Stomach smooth muscle (tissue), 2 donors: Measurements from ENCODE around the gene ZMYND12.

Source experiments
- H3K27ac ChIP-seq: one replicate; pipeline ENCODE4 v1.7.0; 2013; ENCODE audit warnings: mild to moderate bottlenecking, low read length, inconsistent platforms
- H3K27me3 ChIP-seq, 2 donors: one replicate each; pipeline ENCODE4 v1.7.0; 2013; ENCODE audit warnings: low read length in 2 of 2; ENCODE audit not compliant: insufficient read depth in 2 of 2, control insufficient read depth in 1 of 2
- H3K36me3 ChIP-seq, 2 donors: one replicate each; pipeline ENCODE4 v1.7.0; 2013; ENCODE audit warnings: low read length in 2 of 2; ENCODE audit not compliant: control insufficient read depth in 2 of 2, insufficient read depth in 2 of 2
- H3K4me1 ChIP-seq: one replicate; pipeline ENCODE4 v1.7.0; 2013; ENCODE audit warnings: low read length; ENCODE audit not compliant: control insufficient read depth, insufficient read depth
- H3K4me3 ChIP-seq, 2 donors: one replicate each; pipeline ENCODE4 v1.7.0; 2013; ENCODE audit warnings: low read length in 2 of 2
- H3K9ac ChIP-seq, 2 donors: one replicate each; pipeline ENCODE4 v1.7.0; 2013; ENCODE audit warnings: low read length in 2 of 2, mild to moderate bottlenecking in 1 of 2
- H3K9me3 ChIP-seq, 2 donors: one replicate each; pipeline ENCODE4 v1.7.0; 2013; ENCODE audit warnings: low read length in 2 of 2; ENCODE audit not compliant: control insufficient read depth in 2 of 2
- donor health status: healthy.
- donor health status: Pancreatic carcinoma.

The ZMYND12 gene

DNA sequence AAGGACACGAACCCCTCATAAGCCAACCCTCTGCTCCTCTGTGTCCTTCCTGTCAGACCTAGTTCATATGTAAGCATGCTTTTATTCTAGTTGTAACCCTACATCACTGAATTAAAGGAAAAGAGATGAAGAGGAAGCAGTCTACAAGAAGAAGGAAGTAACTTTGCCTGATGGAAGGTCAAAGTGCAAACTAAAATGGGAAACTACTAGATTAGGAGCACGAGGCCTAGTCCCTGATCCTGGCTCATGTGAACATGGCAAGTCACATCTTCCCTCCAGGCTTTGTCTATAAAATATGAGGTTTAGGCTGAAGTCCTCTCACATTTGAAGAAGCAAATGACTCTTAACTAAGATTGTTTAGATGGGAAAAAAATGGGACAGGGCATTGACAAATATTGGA is 13.2 kb downstream of the ZMYND12 start:
- Histone ChIP-seq H3K27ac (no peak overlapping the region), H3K4me3 (no peak overlapping the region), H3K4me1 (no peaks in the 10 kb centered on the region), H3K27me3 (no peaks in the 10 kb centered on the region), H3K9ac (no peak overlapping the region), H3K9me3 (no peaks in the 10 kb centered on the region), H3K36me3 (no peaks in the 10 kb centered on the region)

DNA sequence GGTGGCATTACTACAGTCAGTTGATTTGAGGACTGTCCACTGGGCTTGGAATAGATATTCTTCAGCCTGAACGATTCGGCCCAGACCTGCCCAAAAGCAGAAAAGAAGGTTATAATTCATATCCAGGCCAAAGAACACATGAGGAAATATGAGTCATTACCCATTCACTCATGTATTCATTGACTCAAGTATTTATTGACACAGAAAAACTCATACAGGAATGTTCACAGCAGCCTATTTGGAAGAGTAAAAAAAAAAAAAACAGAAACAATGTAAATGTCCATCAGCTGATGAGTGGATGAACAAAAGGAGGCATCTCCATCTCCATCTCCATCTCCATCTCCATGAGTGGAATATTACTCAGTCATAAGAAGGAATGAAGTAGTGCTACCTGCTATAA is 15.9 kb downstream of the ZMYND12 start:
- Histone ChIP-seq H3K9me3 (no peaks in the 10 kb centered on the region), H3K27ac (no peak overlapping the region), H3K27me3 (no peaks in the 10 kb centered on the region), H3K9ac (no peak overlapping the region), H3K36me3 (no peaks in the 10 kb centered on the region), H3K4me1 (no peaks in the 10 kb centered on the region), H3K4me3 (no peak overlapping the region)

- H3K9ac ChIP-seq, result no peak overlapping the region
- H3K27me3 ChIP-seq, result no peaks in the 10 kb centered on the region
- no peak overlapping the region for H3K4me3 ChIP-seq
- no peaks in the 10 kb centered on the region for H3K36me3 ChIP-seq
- H3K27ac ChIP-seq, result no peak overlapping the region
- H3K9me3 ChIP-seq, result no peaks in the 10 kb centered on the region
- H3K4me1 ChIP-seq, result no peaks in the 10 kb centered on the region
Measured at GRCh38 chr1:42434340-42434739, 21.5 kb downstream of the ZMYND12 start.

- H3K4me1 ChIP-seq, result no peaks in the 10 kb centered on the region
- H3K27me3 ChIP-seq, result no peaks in the 10 kb centered on the region
- H3K36me3 ChIP-seq, result no peaks in the 10 kb centered on the region
- H3K27ac ChIP-seq, result no peak overlapping the region
- H3K9ac ChIP-seq, result no peak overlapping the region
- no peaks in the 10 kb centered on the region for H3K9me3 ChIP-seq
- no peak overlapping the region for H3K4me3 ChIP-seq
Measured at GRCh38 chr1:42433369-42433768, 22.5 kb downstream of the ZMYND12 start.

GRCh38 chr1:42432714-42433113 is 23.1 kb downstream of the ZMYND12 start:
- no peaks in the 10 kb centered on the region for H3K4me1 ChIP-seq

GRCh38 chr1:42431514-42431913 is 24.3 kb downstream of the ZMYND12 start:
- no peaks in the 10 kb centered on the region for H3K27me3 ChIP-seq
- no peaks in the 10 kb centered on the region for H3K9me3 ChIP-seq
- no peak overlapping the region for H3K9ac ChIP-seq
- no peaks in the 10 kb centered on the region for H3K4me1 ChIP-seq
- no peak overlapping the region for H3K27ac ChIP-seq
- no peaks in the 10 kb centered on the region for H3K36me3 ChIP-seq
- no peak overlapping the region for H3K4me3 ChIP-seq

More at GRCh38 chr1:42432714-42433113, 23.1 kb downstream of the ZMYND12 start:
- Histone ChIP-seq H3K9ac (no peak overlapping the region), H3K4me3 (no peak overlapping the region), H3K27me3 (no peaks in the 10 kb centered on the region), H3K36me3 (no peaks in the 10 kb centered on the region), H3K27ac (no peak overlapping the region), H3K9me3 (no peaks in the 10 kb centered on the region)

GRCh38 chr1:42430286-42431135 is 25.3 kb downstream of the ZMYND12 start:
- Histone ChIP-seq H3K9me3 (no peaks in the 10 kb centered on the region), H3K4me3 (no peak overlapping the region), H3K27ac (no peak overlapping the region), H3K4me1 (no peaks in the 10 kb centered on the region), H3K27me3 (no peaks in the 10 kb centered on the region), H3K36me3 (no peaks in the 10 kb centered on the region), H3K9ac (no peak overlapping the region)

GRCh38 chr1:42429603-42430002 is 26.2 kb downstream of the ZMYND12 start:
- H3K4me3 ChIP-seq, result no peak overlapping the region
- no peak overlapping the region for H3K27ac ChIP-seq
- no peaks in the 10 kb centered on the region for H3K36me3 ChIP-seq
- H3K9ac ChIP-seq, result no peak overlapping the region
- no peaks in the 10 kb centered on the region for H3K9me3 ChIP-seq
- H3K4me1 ChIP-seq, result no peaks in the 10 kb centered on the region
- no peaks in the 10 kb centered on the region for H3K27me3 ChIP-seq

DNA sequence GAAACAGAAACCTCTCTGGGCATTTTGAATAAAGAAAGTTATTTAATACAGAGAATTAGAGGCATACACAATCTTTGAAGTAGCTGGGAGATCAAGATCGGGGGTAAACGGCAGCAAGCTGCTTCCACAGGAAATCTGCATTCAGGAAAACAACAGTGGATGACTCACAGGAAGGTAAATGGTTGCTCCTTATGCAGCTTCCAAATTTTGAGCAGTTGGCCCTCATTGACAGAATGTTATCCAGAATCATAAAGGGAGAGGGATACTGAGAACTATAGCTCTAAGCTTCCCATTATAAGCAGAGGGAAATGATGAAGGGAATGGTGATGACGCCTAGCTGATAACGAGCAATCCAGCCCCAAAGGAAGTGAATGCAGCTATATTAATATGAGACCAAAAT is 28.6 kb downstream of the ZMYND12 start:
- H3K4me1 ChIP-seq, result peaks cover 6% of the 10 kb centered on the region
- H3K27ac ChIP-seq, result no peak overlapping the region

DNA sequence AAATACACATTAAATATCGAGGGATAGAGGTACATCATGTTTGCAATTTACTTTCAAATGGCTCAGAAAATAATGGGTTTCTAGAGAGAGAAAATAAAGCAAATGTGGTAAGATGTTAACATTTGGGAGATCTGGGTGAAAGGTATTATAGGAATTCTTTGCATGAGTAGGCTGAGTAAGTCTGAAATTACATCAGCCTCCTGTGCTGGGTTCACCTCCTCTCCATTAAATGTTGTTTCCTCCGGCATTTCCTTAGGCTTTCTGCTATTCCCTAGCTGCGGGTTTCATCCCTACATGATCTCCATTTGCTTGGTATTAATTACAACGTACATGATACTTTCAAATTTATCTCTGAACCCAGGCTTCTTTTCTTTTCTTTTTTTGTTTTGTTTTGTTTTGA is 31.6 kb downstream of the ZMYND12 start:
- Histone ChIP-seq H3K36me3 (no peaks in the 10 kb centered on the region), H3K4me3 (no peak overlapping the region), H3K9ac (no peak overlapping the region), H3K4me1 (peaks cover 32% of the 10 kb centered on the region), H3K27ac (no peak overlapping the region), H3K9me3 (no peaks in the 10 kb centered on the region), H3K27me3 (no peaks in the 10 kb centered on the region)

More for the DNA sequence above, 28.6 kb downstream of the ZMYND12 start:
- Histone ChIP-seq H3K9me3 (no peaks in the 10 kb centered on the region), H3K4me3 (no peak overlapping the region), H3K36me3 (no peaks in the 10 kb centered on the region), H3K27me3 (no peaks in the 10 kb centered on the region), H3K9ac (no peak overlapping the region)

GRCh38 chr1:42423681-42424080 is 32.1 kb downstream of the ZMYND12 start:
- Histone ChIP-seq H3K9me3 (no peaks in the 10 kb centered on the region), H3K36me3 (no peaks in the 10 kb centered on the region), H3K27me3 (no peaks in the 10 kb centered on the region), H3K4me3 (no peak overlapping the region), H3K9ac (no peak overlapping the region), H3K27ac (no peak overlapping the region), H3K4me1 (peaks cover 36% of the 10 kb centered on the region)
